K562 treated with DMSO at 1 percent for 48 hours (cell line): ENCODE results near the gene XNDC1N. TPM values are rescaled to one million over a fixed set of nuclear protein-coding genes. Genes with fewer than 3 reads are reported as not detected.

Experiments
- total RNA-seq: library from RNA; unstranded; fragments of 300-600 nt; gene quantifications from 2 replicates; pipeline ENCODE4 v1.2.3, GENCODE V29; 2022; ENCODE audit warnings: low replicate concordance; ENCODE audit errors: extremely low read depth

XNDC1N gene, protein sequence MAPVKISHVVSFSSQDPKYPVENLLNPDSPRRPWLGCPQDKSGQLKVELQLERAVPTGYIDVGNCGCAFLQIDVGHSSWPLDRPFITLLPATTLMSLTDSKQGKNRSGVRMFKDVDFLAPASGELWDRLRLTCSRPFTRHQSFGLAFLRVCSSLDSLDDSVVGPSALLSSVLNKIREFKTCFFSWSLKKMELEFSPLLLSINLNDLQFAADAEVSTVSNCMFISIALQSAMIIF
- total RNA-seq, result not detected in 2 replicates

DNA sequence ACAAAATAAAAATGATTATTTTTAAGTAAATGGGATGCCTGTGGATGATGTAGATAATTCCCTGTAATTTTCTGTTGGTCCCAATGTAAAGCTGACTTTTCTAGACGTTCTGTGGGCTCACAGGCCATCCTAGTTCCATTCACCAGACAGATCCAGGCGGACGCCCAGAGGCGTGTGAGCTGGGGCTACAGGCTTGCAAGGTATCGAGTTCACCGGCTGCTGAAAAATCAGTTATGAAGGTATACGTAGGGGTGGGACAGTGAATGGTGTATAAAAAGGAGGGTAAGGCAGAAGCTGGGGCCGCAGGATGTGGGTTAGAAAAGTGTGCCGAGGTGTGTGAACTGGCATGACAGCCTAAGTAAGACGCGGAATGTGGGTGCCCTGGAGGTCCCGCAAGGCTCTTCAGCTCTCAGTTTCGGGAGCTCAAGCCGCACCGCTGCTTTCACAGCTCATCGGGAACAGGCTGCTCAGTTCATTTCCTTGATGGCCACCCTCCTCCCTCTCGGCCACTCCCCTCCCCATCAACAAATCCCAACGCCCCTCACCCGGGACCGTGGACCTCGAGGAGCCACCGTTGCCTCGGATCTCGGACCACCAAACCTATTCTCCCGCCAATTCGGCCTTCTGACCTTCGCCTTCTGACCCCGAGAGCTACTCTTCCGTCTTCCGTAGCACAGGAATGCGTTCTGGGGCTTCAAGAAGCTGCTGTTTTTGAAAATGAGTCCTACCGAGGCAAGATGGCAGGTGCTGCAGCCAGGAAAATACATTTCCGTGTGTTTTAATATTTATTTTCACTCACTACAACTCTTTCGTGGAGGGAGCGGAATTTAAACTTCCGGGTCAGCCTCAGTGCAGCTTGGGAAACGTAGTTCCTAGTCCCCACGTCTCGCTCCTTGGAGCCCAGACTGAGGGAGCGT lies at the start of gene XNDC1N:
XNDC1N (minus strand) TSS at position 775 of the 917 bp plus-strand sequence. CDS start 5,241 bp downstream, outside the sequence.

GRCh38 chr11:71928737-71929443 lies 496 bp upstream of the XNDC1N start, which contains the start of gene RNF121:
RNF121 (plus strand) TSS chr11:71929046; CDS start chr11:71929062, 16 bp downstream.

Other genes starting within 250 kb of the XNDC1N start
- not detected in 2 replicates for gene DEFB108B, start 95.4 kb downstream of the XNDC1N start, total RNA-seq
- gene DEFB131B, start 50.1 kb downstream of the XNDC1N start, total RNA-seq, result not detected in 2 replicates
- gene RNF121, start 452 bp upstream of the XNDC1N start, total RNA-seq, result not detected in 2 replicates
- not detected in 2 replicates for gene IL18BP, start 70.3 kb upstream of the XNDC1N start, total RNA-seq
- gene NUMA1, start 151.9 kb upstream of the XNDC1N start, total RNA-seq, result 172 TPM in 1 of 2 replicates, not detected in the other
- not detected in 2 replicates for gene LRRC51, start 152.3 kb upstream of the XNDC1N start, total RNA-seq
- gene LAMTOR1, start 174.7 kb upstream of the XNDC1N start, total RNA-seq, result not detected in 2 replicates
- not detected in 2 replicates for gene TOMT, start 177.3 kb upstream of the XNDC1N start, total RNA-seq
- gene ANAPC15, start 184.1 kb upstream of the XNDC1N start, total RNA-seq, result not detected in 2 replicates
- not detected in 2 replicates for gene FOLR3, start 207.1 kb upstream of the XNDC1N start, total RNA-seq